Measurements from ENCODE around the gene FSTL5.

Gene FSTL5

DNA sequence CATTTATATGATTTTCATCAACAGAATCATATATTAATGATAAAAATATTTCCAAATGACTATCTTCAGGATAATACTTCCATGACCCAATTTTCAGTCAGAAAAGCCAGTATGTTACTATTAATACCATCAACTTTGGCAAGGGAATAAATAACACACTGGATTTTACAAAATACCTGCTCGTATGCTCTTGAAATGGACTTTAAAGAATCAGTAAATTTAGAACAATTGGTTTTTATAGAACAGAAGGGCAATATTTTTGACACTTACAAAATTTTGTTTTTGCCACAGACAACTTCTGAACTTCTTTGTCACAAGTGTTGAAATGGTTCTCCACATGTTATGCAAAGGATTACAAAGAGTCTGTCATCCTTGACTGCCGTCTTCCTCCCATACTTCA is 700.4 kb downstream of the FSTL5 start:
- Mint-ChIP-seq H3K36me3 (no peaks in the 10 kb centered on the region), H3K27ac (no peak overlapping the region), H3K9me3 (peaks cover 2% of the 10 kb centered on the region), H3K4me3 (no peak overlapping the region), H3K4me1 (no peaks in the 10 kb centered on the region), H3K27me3 (no peaks in the 10 kb centered on the region)
- DNase-seq (ENCODE audit: low spot score in 2 of 2) (no peak), ATAC-seq (ENCODE audit: low read depth) (no peak)

DNA sequence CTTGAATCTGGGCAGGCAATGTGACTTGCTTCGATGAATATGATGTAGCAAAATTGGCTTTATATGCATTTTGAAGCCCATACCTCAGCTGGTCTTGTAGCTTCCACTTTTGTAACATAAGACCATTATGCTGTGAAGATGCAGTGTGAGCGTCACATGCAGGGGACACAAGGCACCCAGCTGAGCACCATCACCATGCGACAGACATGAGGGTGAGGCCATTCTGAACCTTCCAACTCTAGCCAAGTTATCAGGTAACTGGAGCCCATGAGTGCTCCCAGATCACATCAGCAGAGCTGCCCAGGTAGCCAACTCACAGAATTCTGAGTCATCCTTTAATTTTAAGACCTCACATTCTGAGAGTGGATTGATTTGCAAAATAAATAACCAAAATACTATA is 705.9 kb downstream of the FSTL5 start:
- no peak for ATAC-seq (ENCODE audit: low read depth)
- Mint-ChIP-seq H3K4me3 (no peak overlapping the region), H3K9me3 (peaks cover 1% of the 10 kb centered on the region), H3K27ac (no peak overlapping the region), H3K27me3 (no peaks in the 10 kb centered on the region), H3K36me3 (no peaks in the 10 kb centered on the region), H3K4me1 (no peaks in the 10 kb centered on the region)
- no peak for DNase-seq (ENCODE audit: low spot score in 2 of 2)

DNA sequence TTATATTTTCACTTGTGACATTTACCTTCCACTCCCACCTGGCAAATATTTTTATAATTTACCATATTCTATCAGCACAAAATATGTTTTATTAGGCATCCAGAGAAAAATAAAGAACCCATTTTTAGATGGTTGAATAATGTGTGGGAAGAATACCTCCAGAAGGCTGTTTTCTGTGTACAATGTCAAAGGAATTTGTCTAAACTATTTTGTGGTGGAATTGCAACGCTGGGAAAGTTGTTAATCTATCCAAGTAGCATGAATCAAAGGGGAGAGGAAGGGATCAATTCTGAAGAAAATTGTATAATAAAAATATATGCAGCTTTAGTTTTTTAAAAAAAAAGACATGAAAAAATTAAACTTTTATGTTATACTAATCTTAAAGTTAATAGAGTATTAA is 706.5 kb downstream of the FSTL5 start:
- Mint-ChIP-seq H3K9me3 (peaks cover 1% of the 10 kb centered on the region), H3K4me1 (no peaks in the 10 kb centered on the region), H3K27ac (no peak overlapping the region), H3K27me3 (no peaks in the 10 kb centered on the region), H3K4me3 (no peak overlapping the region), H3K36me3 (no peaks in the 10 kb centered on the region)
- DNase-seq (ENCODE audit: low spot score in 2 of 2) (no peak), ATAC-seq (ENCODE audit: low read depth) (no peak)

DNA sequence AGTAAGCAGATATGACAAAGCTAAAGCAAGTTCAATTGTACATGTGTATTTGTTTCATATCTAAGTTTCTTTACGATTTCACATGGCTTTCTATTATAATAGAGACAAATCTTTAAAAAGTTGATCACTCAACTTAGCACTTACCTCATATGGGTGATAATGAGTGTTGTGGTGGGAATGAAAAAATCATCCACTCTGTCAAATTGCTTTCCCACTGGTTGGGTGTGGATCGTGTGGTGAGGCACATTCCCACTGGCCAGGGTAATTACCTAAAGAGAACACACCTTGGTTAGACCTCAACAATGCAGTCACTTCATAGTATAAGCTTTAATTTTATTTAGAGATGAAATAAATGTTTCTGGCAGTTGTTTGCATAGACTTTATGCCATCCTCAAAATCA is 708.9 kb downstream of the FSTL5 start:
- H3K4me3 Mint-ChIP-seq, result no peak overlapping the region
- H3K36me3 Mint-ChIP-seq, result no peaks in the 10 kb centered on the region
- H3K27ac Mint-ChIP-seq, result no peak overlapping the region
- H3K27me3 Mint-ChIP-seq, result no peaks in the 10 kb centered on the region
- no peaks in the 10 kb centered on the region for H3K4me1 Mint-ChIP-seq
- DNase-seq (ENCODE audit: low spot score in 2 of 2), result no peak
- peaks cover 1% of the 10 kb centered on the region for H3K9me3 Mint-ChIP-seq
- no peak for ATAC-seq (ENCODE audit: low read depth)

DNA sequence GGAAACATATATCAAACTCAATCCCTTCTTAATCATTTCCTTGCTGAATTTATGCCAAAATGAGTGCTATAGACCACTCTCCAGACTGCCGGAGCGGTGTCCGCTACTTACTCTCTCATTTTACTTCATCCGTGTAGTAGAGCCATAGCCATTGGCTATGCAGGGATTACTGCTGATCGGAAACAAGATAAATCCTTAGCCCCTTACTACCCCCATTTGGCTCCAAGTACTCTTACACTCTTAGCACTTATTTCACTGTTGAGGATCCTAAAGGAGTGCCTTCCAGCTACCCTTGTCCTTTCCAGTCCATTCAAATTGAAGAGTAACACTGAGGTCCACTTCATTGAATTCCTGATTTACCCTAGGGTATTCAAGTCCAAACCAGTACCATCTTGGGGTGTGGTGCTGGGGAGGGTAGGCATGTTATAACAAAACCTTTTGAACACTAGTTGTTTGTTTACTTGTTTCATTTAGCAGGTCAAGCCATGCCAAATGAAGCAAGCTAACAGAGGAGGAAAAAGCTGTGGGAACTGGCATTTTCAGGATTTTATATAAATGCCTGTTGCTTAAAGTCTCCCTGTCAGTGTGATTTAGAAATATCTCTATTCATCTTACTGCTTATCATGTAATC is 715.1 kb downstream of the FSTL5 start:
- Mint-ChIP-seq H3K36me3 (no peaks in the 10 kb centered on the region), H3K27me3 (no peaks in the 10 kb centered on the region), H3K27ac (no peak overlapping the region), H3K9me3 (peaks cover 4% of the 10 kb centered on the region), H3K4me1 (no peaks in the 10 kb centered on the region), H3K4me3 (no peak overlapping the region)
- ATAC-seq (ENCODE audit: low read depth) (no peak), DNase-seq (ENCODE audit: low spot score in 2 of 2) (no peak)

DNA sequence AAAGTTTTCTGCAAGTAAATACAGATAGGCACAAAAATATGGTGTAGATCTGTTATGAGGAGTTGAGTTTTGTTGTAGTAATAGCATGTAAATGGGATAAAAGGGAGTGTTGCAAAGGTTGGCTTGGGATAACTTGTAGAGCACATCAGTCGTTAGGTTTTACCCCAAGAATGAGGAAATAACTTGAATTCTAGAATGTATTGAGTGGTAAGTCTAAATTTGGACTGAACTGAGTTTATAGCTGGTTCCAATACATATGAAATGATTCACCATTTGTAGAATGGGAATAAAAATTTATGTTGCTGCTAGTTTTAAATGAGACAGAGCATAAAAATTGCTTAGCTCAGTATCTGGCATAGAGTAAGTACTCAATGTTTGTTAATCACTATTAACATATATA is 719.2 kb downstream of the FSTL5 start:
- no peaks in the 10 kb centered on the region for H3K36me3 Mint-ChIP-seq
- H3K4me1 Mint-ChIP-seq, result no peaks in the 10 kb centered on the region
- no peak overlapping the region for H3K4me3 Mint-ChIP-seq
- H3K27ac Mint-ChIP-seq, result no peak overlapping the region
- peaks cover 6% of the 10 kb centered on the region for H3K9me3 Mint-ChIP-seq
- no peak for DNase-seq (ENCODE audit: low spot score in 2 of 2)
- H3K27me3 Mint-ChIP-seq, result no peaks in the 10 kb centered on the region
- ATAC-seq (ENCODE audit: low read depth), result no peak

DNA sequence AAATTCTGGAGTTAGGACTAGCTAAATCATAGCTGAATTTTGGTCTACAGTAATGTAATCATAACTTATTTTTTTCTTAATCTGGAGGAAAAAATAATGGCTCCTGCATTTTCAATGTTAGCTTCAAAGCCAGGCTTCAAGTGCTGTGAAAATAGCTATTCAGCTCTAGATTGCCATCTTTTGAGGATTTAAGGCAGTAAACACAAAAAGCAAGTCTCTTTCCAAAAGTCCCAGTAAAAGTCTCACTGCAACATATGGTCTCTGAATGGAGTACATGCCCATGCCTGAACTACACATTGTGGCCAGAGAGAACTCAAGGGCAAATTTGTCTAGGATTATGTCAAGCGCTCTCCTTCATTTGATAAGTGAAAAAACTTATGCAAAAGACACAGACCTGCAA is 720.9 kb downstream of the FSTL5 start:
- H3K27me3 Mint-ChIP-seq, result no peaks in the 10 kb centered on the region
- H3K4me3 Mint-ChIP-seq, result no peak overlapping the region
- no peaks in the 10 kb centered on the region for H3K4me1 Mint-ChIP-seq
- H3K9me3 Mint-ChIP-seq, result peaks cover 6% of the 10 kb centered on the region
- no peak overlapping the region for H3K27ac Mint-ChIP-seq
- H3K36me3 Mint-ChIP-seq, result no peaks in the 10 kb centered on the region
- ATAC-seq (ENCODE audit: low read depth), result no peak
- no peak for DNase-seq (ENCODE audit: low spot score in 2 of 2)

DNA sequence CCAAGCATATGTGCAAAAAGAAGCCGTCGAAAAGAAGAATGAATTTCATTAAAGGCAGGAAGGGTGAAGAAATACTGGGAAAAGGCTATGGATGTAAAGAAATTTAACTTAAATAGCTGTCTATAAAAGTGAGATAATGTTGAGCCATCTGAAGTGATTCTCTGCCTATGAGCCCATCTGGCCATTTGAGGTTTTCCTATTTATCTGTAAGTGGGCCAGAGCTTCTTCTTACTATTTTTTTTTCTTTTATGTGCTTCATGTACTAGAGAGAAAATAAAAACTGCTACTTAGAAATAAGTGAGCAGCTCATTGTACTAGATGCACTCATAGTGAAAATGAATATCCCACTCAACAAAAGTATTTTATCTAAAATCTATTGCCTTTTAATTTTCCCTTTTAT is 725.7 kb downstream of the FSTL5 start:
- H3K9me3 Mint-ChIP-seq, result peaks cover 9% of the 10 kb centered on the region
- H3K27me3 Mint-ChIP-seq, result no peaks in the 10 kb centered on the region
- H3K4me3 Mint-ChIP-seq, result no peak overlapping the region
- no peaks in the 10 kb centered on the region for H3K36me3 Mint-ChIP-seq
- no peak for DNase-seq (ENCODE audit: low spot score in 2 of 2)
- no peak for ATAC-seq (ENCODE audit: low read depth)
- no peak overlapping the region for H3K27ac Mint-ChIP-seq
- H3K4me1 Mint-ChIP-seq, result no peaks in the 10 kb centered on the region

DNA sequence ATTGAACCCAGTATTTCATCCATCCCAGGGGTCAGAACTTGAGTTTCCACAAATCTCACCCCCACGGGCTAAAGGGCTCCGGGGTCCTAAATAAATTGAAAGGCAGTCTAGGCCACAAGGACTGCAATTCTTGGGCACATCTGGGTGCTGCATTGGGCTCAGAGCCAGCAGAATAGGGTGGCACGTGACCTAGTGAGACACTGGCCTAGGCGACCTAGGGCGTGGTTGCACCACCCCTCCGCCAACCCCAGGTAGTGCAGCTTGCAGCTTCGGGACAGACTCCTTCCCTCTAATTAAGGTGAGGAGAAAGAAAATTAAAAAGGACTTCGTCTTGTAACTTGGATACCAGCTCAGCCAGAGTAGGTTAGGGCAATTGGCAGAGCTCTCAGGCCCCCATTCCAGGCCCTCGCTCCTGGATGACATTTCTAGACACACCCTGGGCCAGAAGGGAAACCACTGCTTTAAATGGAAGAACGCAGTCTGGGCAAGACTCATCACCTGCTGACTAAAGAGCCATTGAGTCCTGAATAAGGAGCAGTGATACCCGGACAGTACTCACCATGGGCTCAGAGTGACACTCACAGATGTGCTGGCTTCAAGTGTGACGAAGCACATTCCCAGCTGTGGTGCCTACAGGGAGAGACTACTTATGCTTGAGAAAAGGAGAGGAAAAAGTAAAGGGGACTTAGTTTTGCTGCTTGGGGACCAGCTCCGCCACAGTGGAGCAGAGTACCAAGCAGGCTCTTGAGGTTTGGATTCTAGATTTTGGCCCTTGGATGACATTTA is 735.4 kb downstream of the FSTL5 start:
- ATAC-seq (ENCODE audit: low read depth) (no peak), DNase-seq (ENCODE audit: low spot score in 2 of 2) (no peak)
- no peaks in the 10 kb centered on the region for H3K36me3 Mint-ChIP-seq
- H3K27ac Mint-ChIP-seq, result no peak overlapping the region
- H3K4me3 Mint-ChIP-seq, result no peak overlapping the region
- H3K9me3 Mint-ChIP-seq, result peaks cover 4% of the 10 kb centered on the region
- no peaks in the 10 kb centered on the region for H3K27me3 Mint-ChIP-seq
- no peaks in the 10 kb centered on the region for H3K4me1 Mint-ChIP-seq

DNA sequence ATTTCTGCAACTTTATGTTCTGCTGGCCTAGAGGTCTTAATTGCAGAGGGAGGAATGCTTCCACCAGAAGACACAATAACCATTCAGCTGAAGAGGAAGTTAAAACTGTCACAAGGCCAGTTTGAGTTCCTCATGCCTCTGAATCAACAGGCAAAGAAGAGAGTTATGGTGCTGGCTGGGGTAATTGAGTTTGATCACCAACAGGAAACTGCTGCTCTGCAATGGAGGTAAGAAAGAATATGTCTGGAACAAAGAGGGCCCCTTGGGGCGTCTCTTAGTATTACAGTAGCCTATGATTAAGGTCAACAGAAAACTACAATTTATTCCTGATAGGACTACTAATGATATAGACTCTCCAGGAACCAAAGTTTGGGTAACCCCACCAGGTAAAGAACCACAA is 744.0 kb downstream of the FSTL5 start:
- H3K4me1 Mint-ChIP-seq, result no peaks in the 10 kb centered on the region
- DNase-seq (ENCODE audit: low spot score in 2 of 2) (no peak), ATAC-seq (ENCODE audit: low read depth) (no peak)
- H3K4me3 Mint-ChIP-seq, result no peak overlapping the region
- no peaks in the 10 kb centered on the region for H3K27me3 Mint-ChIP-seq
- H3K36me3 Mint-ChIP-seq, result no peaks in the 10 kb centered on the region
- H3K9me3 Mint-ChIP-seq, result no peaks in the 10 kb centered on the region
- no peak overlapping the region for H3K27ac Mint-ChIP-seq

DNA sequence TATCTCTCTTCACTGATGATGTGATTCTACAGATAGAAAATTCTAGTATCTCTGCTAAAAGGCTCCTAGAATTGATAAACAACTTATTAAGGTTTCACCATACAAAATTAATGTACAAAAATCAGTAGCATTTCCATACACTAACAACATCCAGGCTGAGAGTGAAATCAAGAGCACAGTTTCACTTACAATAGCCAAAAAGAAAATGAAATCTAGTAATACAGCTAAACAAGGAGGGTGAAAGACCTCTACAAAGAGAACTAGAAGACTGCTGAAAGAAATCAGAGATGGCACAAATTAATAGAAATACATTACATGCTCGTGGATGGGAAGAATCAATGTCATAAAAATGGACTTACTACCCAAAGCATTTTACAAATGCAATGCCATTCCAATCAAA is 751.9 kb downstream of the FSTL5 start:
- Mint-ChIP-seq H3K4me3 (no peak overlapping the region), H3K27me3 (no peaks in the 10 kb centered on the region), H3K36me3 (no peaks in the 10 kb centered on the region), H3K4me1 (no peaks in the 10 kb centered on the region), H3K9me3 (peaks cover 6% of the 10 kb centered on the region), H3K27ac (no peak overlapping the region)
- no peak for DNase-seq (ENCODE audit: low spot score in 2 of 2)
- no peak for ATAC-seq (ENCODE audit: low read depth)

DNA sequence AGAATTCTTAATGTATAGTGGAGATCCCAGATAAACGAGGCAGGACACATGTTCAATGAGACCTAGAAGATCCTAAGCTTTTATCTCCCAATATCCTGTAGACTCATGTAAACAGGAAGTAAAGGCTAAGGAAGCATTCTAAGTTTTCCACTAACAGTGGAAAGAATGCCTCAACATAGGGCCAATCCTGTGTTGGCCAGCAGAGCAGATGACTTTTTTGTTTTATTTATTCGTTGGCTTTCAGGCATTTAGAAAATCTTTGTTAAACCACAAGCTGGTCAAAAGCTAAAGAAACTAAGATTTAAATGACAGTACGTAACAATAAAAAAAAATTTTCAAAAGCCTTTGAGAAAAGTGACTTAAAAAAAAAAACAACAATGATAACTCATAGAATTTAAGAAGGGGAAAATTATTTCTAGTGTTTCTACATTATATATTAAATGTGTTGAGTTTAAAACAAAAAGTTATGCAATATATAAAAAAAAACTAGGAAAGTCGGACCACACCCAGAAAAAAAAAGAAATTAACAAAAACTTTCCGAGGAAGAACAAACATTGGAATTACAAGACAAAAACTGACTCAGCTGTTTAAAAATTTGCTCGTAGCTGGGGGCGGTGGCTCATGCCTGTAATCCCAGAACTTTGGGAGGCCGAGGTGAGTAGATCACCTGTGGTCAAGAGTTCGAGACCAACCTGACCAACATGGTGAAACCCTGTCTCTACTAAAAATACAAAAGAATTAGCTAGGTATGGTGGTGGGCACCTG is 759.3 kb downstream of the FSTL5 start:
- no peak for ATAC-seq (ENCODE audit: low read depth)
- Mint-ChIP-seq H3K27ac (no peak overlapping the region), H3K9me3 (peaks cover 2% of the 10 kb centered on the region), H3K4me1 (no peaks in the 10 kb centered on the region), H3K4me3 (no peak overlapping the region), H3K36me3 (no peaks in the 10 kb centered on the region), H3K27me3 (no peaks in the 10 kb centered on the region)
- no peak for DNase-seq (ENCODE audit: low spot score in 2 of 2)

DNA sequence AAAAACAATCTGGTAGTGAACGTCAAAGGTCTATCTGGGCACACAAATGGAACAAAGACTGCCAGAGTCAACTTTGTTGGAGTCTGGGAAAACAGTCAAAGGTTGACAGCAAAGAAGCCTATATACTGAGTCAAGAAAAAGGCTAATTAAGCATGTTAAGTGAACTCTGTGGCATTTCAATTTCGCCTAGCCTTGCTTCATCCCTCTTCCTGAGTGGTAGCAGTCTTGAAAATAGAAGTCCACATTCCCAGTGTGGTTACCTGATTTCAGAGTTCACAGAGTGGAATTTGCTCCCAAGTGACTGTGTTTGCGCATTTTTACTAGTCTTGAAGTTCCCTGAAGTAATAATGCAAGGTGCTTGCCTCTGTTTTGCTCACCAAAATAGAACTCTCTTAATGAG is 760.0 kb downstream of the FSTL5 start:
- no peak for DNase-seq (ENCODE audit: low spot score in 2 of 2)
- Mint-ChIP-seq H3K4me1 (no peaks in the 10 kb centered on the region), H3K27me3 (no peaks in the 10 kb centered on the region), H3K27ac (no peak overlapping the region), H3K9me3 (peaks cover 2% of the 10 kb centered on the region), H3K4me3 (no peak overlapping the region), H3K36me3 (no peaks in the 10 kb centered on the region)
- no peak for ATAC-seq (ENCODE audit: low read depth)

DNA sequence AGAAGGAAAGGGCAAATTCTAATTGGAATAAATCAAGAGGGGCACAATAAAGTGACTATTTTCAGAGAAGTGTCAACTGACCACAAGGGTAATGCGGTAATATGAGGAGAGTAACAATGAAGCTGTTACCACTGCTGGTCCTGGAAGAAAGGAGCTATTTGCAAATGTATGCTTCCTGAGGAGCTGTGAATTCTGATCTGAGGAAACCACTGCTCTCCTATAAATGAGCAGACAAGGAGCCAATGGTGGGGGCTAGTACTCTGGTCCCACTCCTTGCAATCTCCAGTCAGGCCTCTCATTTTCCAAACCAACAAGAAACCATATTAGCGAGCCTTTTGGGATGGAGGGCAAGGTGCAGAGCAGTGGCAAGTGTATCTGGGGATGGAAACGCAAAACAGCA is 770.2 kb downstream of the FSTL5 start:
- no peak for ATAC-seq (ENCODE audit: low read depth)
- H3K27me3 Mint-ChIP-seq, result no peaks in the 10 kb centered on the region

More for the DNA sequence above, 770.2 kb downstream of the FSTL5 start:
- no peak for DNase-seq (ENCODE audit: low spot score in 2 of 2)
- Mint-ChIP-seq H3K4me1 (no peaks in the 10 kb centered on the region), H3K27ac (no peak overlapping the region), H3K36me3 (no peaks in the 10 kb centered on the region), H3K9me3 (peaks cover 2% of the 10 kb centered on the region), H3K4me3 (no peak overlapping the region)
